SK-N-SH (cell line): ENCODE data around the gene BMAL2. TPM values are rescaled to one million over a fixed set of nuclear protein-coding genes. Genes with fewer than 3 reads are reported as not detected.

Source experiments
- polyA plus RNA-seq, 3 experiments: library from polyadenylated mRNA; depleted of rRNA; stranded (reverse); fragments of >200 nt; gene quantifications; 2 replicates each; pipeline ENCODE4 v1.2.3, GENCODE V29; 2012
- TF ChIP-seq, protein P1 (sequence below): fragments of 150-350 bp; IDR thresholded peaks from 2 replicates; pipeline ENCODE4 v1.6.1; 2017; ENCODE audit warnings: antibody characterized with exemption, low read length, low read depth, borderline replicate concordance

The BMAL2 gene
- polyA plus RNA-seq, 1 of the 3 experiments (the other 2 are of a cell fraction): 6.4 TPM

DNA sequence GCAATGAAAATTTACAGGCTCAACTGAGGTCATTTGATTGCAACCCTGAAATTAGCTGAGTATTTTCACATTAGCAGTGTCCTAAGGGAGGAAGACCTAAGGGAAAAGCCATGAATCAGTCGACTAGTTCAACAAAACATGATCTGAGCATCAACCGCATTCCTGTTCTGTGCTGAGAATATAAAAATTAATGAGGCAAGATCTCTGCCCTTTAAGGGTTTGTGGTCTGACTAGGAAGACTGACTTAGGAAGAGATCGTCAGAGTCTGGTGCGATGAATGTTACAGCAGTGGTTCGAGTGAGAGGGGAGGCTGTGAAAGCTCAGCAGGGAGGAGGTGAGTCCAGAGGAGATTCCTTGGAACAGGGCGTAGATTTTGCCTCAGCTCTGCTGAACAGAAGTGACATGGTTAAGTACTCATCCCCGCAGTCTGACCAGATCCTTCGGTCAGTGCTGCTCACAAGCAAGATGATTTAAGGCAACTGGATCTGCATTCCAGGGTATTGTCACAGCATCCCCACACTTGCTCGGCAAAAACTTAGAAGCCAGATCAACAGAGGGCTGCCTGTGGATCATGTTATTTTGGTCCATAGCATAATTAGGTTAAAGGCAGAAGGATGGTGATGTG lies 49.6 kb downstream of the BMAL2 start (continued):
- TF ChIP-seq, protein P1, sequence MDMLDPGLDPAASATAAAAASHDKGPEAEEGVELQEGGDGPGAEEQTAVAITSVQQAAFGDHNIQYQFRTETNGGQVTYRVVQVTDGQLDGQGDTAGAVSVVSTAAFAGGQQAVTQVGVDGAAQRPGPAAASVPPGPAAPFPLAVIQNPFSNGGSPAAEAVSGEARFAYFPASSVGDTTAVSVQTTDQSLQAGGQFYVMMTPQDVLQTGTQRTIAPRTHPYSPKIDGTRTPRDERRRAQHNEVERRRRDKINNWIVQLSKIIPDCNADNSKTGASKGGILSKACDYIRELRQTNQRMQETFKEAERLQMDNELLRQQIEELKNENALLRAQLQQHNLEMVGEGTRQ: no peak

Other genes starting within 250 kb of the BMAL2 start
- gene STK38L, start 88.5 kb upstream of the BMAL2 start, polyA plus RNA-seq (2012; rRNA removed): 4.7 and 5.7 TPM in 2 replicates
- gene SMCO2, start 113.9 kb downstream of the BMAL2 start, polyA plus RNA-seq (2012; rRNA removed): 0.21 and 0.26 TPM in 2 replicates
- 55.0 and 74.3 TPM in 2 replicates for gene PPFIBP1, start 191.4 kb downstream of the BMAL2 start, polyA plus RNA-seq (2012; rRNA removed)